Testis (tissue), 5 donors: ENCODE measurements around the gene RHCE. TPM values are rescaled to one million over a fixed set of nuclear protein-coding genes. Genes with fewer than 3 reads are reported as not detected.
"Not testable (repeated sequence)": the region's sequence is repeated elsewhere in the genome, so short reads cannot be mapped to it uniquely, and the experiment has no call there.

Source experiments
- DNase-seq: peaks from one replicate; pipeline ENCODE4 v3.0.0-alpha.2; 2019
- H3K27ac ChIP-seq, 2 donors: fragments of 200-600 bp; sonication (generic); one replicate each; pipeline ENCODE4 v1.5.1; 2019
- H3K27me3 ChIP-seq: fragments of 200-600 bp; sonication (generic); one replicate; pipeline ENCODE4 v1.5.1; 2019
- H3K36me3 ChIP-seq: fragments of 200-600 bp; sonication (generic); one replicate; pipeline ENCODE4 v1.5.1; 2017; ENCODE audit warnings: low read depth; ENCODE audit errors: missing control alignments
- H3K4me1 ChIP-seq: fragments of 200-600 bp; sonication (generic); one replicate; pipeline ENCODE4 v1.5.1; 2019
- H3K4me3 ChIP-seq, 2 donors: fragments of 200-600 bp; sonication (generic); one replicate each; pipeline ENCODE4 v1.5.1; 2017 to 2019
- H3K9me3 ChIP-seq: fragments of 200-600 bp; sonication (generic); one replicate; pipeline ENCODE4 v1.5.1; 2017
- POLR2A ChIP-seq: fragments of 450-650 bp; IDR thresholded peaks from one replicate; pipeline ENCODE4 v1.6.1; 2017; ENCODE audit warnings: antibody characterized with exemption, mild to moderate bottlenecking, moderate library complexity
- WGBS, 2 donors: methylation state at CpG; one replicate each; pipeline ENCODE4 v1.1.5; 2018; 5-methylcytosine and 5-hydroxymethylcytosine counted together
- intact Hi-C: fragments of 100-400 bp; cut with DNase I; formaldehyde crosslinking; loops from one replicate; pipeline ENCODE4 v1.15.1; 2023; ENCODE audit warnings: low total_unique reads
- long read RNA-seq, 2 donors: transcript quantifications; one replicate each; lab custom pipeline, GENCODE V29; 2026
- polyA plus RNA-seq: library from polyadenylated mRNA; stranded (reverse); fragments of 350-450 nt; fragmentation: Illumina TruSeq; extraction: RNeasy Lipid Tissue Mini Kit (QIAGEN cat#74804); gene quantifications from one replicate; pipeline ENCODE4 v1.2.3, GENCODE V29; 2014; ENCODE audit warnings: low read depth, low replicate concordance; ENCODE audit not compliant: insufficient read depth
- total RNA-seq, 2 donors: library from RNA; depleted of rRNA; stranded (reverse); fragments of >200 nt; gene quantifications; one replicate each; pipeline ENCODE4 v1.2.3, GENCODE V29; 2016
- TF ChIP-seq, protein P1 (sequence below), 3 experiments: fragments of 450-650 bp in 2 of 3; fragments of 200-600 bp in 1 of 3; sonication (generic) in 1 of 3; IDR thresholded peaks; one replicate each; pipeline ENCODE4 v1.5.1; 2016 to 2019; ENCODE audit warnings: antibody characterized with exemption in 3 of 3, mild to moderate bottlenecking in 2 of 3, moderate library complexity in 1 of 3

The RHCE gene
- total RNA-seq, result 1 to 10 TPM; 3.9 to 4.2 TPM
- 1.2 TPM for polyA plus RNA-seq
- long read RNA-seq, donor 1, result 0 reads
- long read RNA-seq, donor 2, result 0 reads

DNA sequence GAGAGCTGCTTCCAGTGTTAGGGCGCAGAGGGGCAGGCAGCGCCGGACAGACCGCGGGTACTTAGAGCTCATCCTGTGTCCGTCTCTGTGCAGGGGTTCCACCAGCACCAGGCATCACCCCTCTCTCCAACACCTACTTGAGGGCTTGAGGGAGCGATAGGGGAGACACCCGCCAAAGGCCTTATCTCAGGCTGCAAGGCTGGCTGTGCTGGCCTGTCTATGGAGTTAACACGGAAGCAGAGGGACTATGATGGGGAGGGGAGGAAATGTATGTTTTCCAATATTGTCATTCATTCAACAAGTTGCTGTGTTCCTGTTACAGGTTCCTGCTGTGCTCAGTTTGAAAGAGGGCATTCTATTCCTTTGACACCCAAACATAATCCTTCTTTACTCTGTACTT, at the start of gene RHCE:
Gene RHCE (minus strand): TSS at position 111 of the 400 bp plus-strand sequence. CDS start 39 bp downstream, at position 72.
- WGBS, 2 donors, result 83 to 87% methylated on average over 8 to 9 of the region's 9 CpGs
- intact Hi-C loops, result not testable (repeated sequence)

DNA sequence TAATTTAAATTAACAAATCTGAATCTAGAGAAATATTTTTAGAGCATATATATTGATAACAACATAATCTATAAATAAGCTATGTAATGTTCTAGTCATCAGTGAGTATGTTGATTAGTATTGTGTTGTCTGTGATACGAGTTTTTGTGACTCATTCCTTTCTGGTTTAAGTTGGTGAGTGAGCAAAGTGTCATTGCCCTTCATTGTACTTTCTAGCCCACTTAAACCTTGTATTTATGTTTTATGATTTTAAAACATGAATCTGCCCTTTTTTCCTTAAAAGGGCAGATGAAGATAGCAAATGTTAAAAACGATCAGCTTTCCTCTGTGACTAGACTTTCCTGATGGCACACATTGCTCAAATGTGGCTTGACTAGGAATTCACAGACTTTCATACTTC, 48.6 kb upstream of the RHCE start:
- no peaks in the 10 kb centered on the region for H3K9me3 ChIP-seq
- H3K27me3 ChIP-seq, result no peaks in the 10 kb centered on the region
- H3K4me1 ChIP-seq, result peaks cover 10% of the 10 kb centered on the region
- no peak for TF ChIP-seq POLR2A
- TF ChIP-seq, protein P1, sequence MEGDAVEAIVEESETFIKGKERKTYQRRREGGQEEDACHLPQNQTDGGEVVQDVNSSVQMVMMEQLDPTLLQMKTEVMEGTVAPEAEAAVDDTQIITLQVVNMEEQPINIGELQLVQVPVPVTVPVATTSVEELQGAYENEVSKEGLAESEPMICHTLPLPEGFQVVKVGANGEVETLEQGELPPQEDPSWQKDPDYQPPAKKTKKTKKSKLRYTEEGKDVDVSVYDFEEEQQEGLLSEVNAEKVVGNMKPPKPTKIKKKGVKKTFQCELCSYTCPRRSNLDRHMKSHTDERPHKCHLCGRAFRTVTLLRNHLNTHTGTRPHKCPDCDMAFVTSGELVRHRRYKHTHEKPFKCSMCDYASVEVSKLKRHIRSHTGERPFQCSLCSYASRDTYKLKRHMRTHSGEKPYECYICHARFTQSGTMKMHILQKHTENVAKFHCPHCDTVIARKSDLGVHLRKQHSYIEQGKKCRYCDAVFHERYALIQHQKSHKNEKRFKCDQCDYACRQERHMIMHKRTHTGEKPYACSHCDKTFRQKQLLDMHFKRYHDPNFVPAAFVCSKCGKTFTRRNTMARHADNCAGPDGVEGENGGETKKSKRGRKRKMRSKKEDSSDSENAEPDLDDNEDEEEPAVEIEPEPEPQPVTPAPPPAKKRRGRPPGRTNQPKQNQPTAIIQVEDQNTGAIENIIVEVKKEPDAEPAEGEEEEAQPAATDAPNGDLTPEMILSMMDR (IDR thresholded peaks at IDR 0.05), result no peak
- H3K36me3 ChIP-seq, result no peaks in the 10 kb centered on the region
- H3K4me3 ChIP-seq, result no peak overlapping the region
- DNase-seq, result no peak
- WGBS, 2 donors, result 64% methylated on average over 2 of the region's 2 CpGs
- H3K27ac ChIP-seq, result peak overlapping the region in 1 of 2 donors; percentile 71
- intact Hi-C loops, result no loop called here

More for the DNA sequence above, at the start of gene RHCE:
- H3K27ac ChIP-seq, H3K4me3 ChIP-seq, H3K27me3 ChIP-seq, H3K4me1 ChIP-seq, H3K36me3 ChIP-seq, H3K9me3 ChIP-seq, DNase-seq: not testable (repeated sequence)

DNA sequence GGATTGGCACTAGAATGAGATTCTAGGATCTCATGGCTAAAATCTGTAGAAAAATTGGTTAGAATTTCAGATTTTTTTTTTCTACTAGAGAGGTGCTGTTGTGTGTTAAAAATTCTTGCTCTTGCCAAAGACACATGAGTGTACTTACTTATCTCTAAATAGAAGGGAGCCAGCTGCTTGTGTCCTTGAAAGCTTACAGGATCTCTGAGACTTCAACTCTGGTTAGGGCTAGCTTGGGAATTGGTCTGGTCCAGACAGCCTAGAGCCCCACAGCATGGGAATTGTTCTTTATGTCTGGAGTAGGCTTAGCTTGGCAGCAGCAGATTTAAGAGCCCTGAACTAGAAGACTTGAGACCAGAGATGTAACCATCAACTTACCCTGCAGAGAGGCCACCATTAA, 47.4 kb upstream of the RHCE start:
- TF ChIP-seq, protein P1 (IDR thresholded peaks at IDR 0.05), result no peak
- TF ChIP-seq POLR2A, result no peak
- H3K27ac ChIP-seq, result peak overlapping the region in 1 of 2 donors; percentile 71
- peaks cover 10% of the 10 kb centered on the region for H3K4me1 ChIP-seq
- no peak overlapping the region for H3K4me3 ChIP-seq
- DNase-seq, result peak; percentile 77
- no peaks in the 10 kb centered on the region for H3K27me3 ChIP-seq
- no peaks in the 10 kb centered on the region for H3K9me3 ChIP-seq
- H3K36me3 ChIP-seq, result no peaks in the 10 kb centered on the region
- intact Hi-C loops, result no loop called here

DNA sequence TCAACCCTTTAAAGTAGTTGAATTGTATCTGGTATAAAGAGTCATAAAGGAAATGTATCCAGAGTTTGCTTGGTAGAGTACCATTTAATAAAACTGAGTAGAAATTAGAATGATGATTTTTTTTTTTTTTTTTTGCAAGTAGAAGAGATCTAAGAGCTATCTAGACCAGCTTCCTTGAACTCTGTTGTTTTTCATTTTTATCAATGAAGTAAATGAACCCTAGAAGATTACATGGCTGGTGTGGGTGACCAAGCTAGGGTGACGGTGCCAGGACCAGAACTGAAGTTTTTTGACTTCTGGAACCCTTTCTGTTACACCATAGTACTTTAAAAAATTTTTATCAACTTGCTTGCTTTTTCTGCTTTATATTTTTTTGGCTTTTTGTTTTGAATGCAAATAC, 47.0 kb upstream of the RHCE start:
- Histone ChIP-seq H3K27ac (peak overlapping the region in 1 of 2 donors; percentile 71), H3K4me1 (peaks cover 10% of the 10 kb centered on the region), H3K9me3 (no peaks in the 10 kb centered on the region), H3K36me3 (no peaks in the 10 kb centered on the region), H3K4me3 (no peak overlapping the region), H3K27me3 (no peaks in the 10 kb centered on the region)
- intact Hi-C loops, result no loop called here
- 23 to 35% methylated on average over 1 of the region's 1 CpG for WGBS, 2 donors
- TF ChIP-seq POLR2A, result no peak
- TF ChIP-seq, protein P1 (IDR thresholded peaks at IDR 0.05), result no peak
- no peak for DNase-seq

DNA sequence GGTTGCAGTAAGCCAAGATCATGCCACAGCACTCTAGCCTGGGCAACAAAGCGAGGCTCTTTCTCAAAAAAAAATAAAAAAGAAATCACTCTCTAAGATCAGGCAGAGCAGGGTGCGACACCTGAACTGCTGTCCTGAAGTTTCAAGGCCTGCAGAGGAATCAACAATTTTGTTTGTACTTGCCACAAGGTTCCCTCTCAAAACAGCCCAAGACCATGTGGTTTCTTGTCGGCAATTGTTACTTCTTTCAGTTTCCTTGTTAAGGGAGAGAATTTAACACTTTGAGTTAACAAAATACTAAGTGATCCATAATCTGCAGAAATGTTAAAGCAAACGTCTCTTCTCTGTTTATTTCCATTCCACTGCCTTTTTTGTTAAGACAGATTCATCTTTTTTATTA, 46.6 kb upstream of the RHCE start:
- Histone ChIP-seq H3K4me3 (no peak overlapping the region), H3K27me3 (no peaks in the 10 kb centered on the region), H3K27ac (no peak overlapping the region), H3K36me3 (no peaks in the 10 kb centered on the region), H3K9me3 (no peaks in the 10 kb centered on the region), H3K4me1 (peaks cover 10% of the 10 kb centered on the region)
- no peak for TF ChIP-seq POLR2A
- TF ChIP-seq, protein P1 (IDR thresholded peaks at IDR 0.05), result no peak
- 43 to 51% methylated on average over 4 of the region's 4 CpGs for WGBS, 2 donors
- no peak for DNase-seq
- intact Hi-C loops, result no loop called here
